ENCODE results near the gene ALDH1A3. TPM values are rescaled to one million over a fixed set of nuclear protein-coding genes. Genes with fewer than 3 reads are reported as not detected.

The ALDH1A3 gene
- total RNA-seq, 1 donor from 2014 or later = 79.9 TPM

DNA sequence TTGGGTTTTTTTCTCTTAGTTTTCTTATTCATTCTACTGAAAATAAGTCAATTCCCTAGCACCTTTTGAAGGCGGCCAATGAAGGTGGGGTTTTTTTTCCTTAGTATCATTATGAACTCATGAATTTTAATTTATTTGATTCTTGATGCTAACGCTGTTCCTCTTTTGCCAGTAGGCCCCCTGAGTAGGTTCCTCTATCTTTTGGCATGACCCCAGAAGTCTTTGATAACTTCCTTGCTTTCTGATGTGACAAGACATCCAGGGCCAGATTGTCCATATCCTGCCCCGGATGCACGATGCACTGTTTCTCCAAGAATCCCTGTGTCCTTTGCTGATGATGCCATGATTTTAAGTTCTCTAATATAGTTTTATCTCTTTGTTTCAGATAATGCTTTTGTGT, 60.2 kb downstream of the ALDH1A3 start:
- no peak overlapping the region for H3K4me3 ChIP-seq (ENCODE audit: low read depth, low read length)
- no peak for DNase-seq (ENCODE audit: low read depth)

DNA sequence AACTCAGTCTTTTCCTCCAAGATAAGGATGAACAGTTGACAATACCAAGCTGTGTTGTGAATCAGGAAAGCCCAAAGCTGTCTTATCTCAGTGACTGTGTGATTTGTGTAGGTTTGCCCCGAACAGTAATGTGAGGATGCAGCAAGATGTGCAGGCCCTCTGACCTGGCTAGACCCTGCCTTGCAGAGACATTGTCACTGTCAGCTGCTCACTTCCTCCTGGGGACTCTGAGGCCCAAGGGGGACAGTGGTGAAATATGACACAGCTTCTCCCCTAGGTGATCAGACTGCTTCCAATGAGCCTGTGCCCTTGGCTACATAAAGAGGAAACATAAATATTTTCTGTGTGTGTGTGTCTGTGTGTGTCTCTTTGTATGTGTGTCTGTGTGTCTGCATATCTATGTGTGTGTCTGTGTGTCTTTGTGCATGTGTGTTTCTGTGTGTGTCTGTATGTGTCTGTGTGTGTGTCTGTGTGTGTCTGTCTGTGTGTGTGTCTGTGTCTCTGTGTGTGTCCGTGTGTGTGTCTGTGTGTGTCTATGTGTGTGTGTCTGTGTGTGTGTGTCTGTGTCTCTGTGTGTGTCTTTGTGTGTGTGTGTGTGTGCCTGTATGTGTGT, 61.2 kb downstream of the ALDH1A3 start:
- no peak for TF ChIP-seq CTCF (conservative IDR thresholded peaks at IDR 0.05; ENCODE audit: low read depth, low read length)
- no peak overlapping the region for H3K4me3 ChIP-seq (ENCODE audit: low read depth, low read length)
- DNase-seq (ENCODE audit: low read depth) = no peak

More for the DNA sequence above, 60.2 kb downstream of the ALDH1A3 start:
- no peak for TF ChIP-seq CTCF (conservative IDR thresholded peaks at IDR 0.05; ENCODE audit: low read depth, low read length)

GRCh38 chr15:100941536-100941935, 61.9 kb downstream of the ALDH1A3 start:
- no peak overlapping the region for H3K4me3 ChIP-seq (ENCODE audit: low read depth, low read length)
- DNase-seq (ENCODE audit: low read depth) = no peak
- no peak for TF ChIP-seq CTCF (conservative IDR thresholded peaks at IDR 0.05; ENCODE audit: low read depth, low read length)

GRCh38 chr15:100942656-100943425, 63.2 kb downstream of the ALDH1A3 start:
- no peak for TF ChIP-seq CTCF (conservative IDR thresholded peaks at IDR 0.05; ENCODE audit: low read depth, low read length)
- DNase-seq (ENCODE audit: low read depth) = no peak
- H3K4me3 ChIP-seq (ENCODE audit: low read depth, low read length) = no peak overlapping the region

GRCh38 chr15:100944244-100944895, 64.7 kb downstream of the ALDH1A3 start:
- H3K4me3 ChIP-seq (ENCODE audit: low read depth, low read length) = no peak overlapping the region
- no peak for DNase-seq (ENCODE audit: low read depth)
- TF ChIP-seq CTCF (conservative IDR thresholded peaks at IDR 0.05; ENCODE audit: low read depth, low read length) = no peak

DNA sequence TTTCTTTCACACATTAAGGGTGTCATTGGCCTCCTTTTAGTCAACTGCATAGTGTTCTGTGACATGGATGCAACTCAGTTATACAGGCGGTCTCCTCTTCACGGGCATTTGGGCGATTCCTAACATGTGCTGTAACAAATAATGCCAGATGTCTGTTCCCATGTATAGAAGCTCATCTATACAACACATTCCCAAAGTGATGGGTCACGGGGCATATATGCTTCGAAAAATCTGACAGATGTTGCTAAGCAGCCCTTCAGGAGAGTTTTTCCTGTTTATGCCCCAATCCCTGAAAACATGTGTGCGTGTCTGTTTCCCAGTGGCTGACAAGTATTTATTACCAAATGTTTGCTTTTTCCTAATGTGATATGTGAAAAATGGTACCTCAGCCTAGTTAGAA, 65.4 kb downstream of the ALDH1A3 start:
- TF ChIP-seq CTCF (conservative IDR thresholded peaks at IDR 0.05; ENCODE audit: low read depth, low read length) = no peak
- no peak for DNase-seq (ENCODE audit: low read depth)
- H3K4me3 ChIP-seq (ENCODE audit: low read depth, low read length) = no peak overlapping the region
